ENCODE measurements around the gene GRID2. TPM values are rescaled to one million over a fixed set of nuclear protein-coding genes. Genes with fewer than 3 reads are reported as not detected.

Gene GRID2
- total RNA-seq, 1 experiment from 2014 or later, result 2.2 TPM

- H3K27me3 ChIP-seq (ENCODE audit: low read length), result no peaks in the 10 kb centered on the region
- TF ChIP-seq EZH2phosphoT487 (IDR thresholded peaks at IDR 0.05; ENCODE audit: borderline replicate concordance, low read length) (no peak), CTCF (conservative IDR thresholded peaks at IDR 0.05; ENCODE audit: low read depth, low read length) (no peak), EZH2 (IDR thresholded peaks at IDR 0.05; ENCODE audit: low read length, unreplicated experiment) (no peak)
Measured at GRCh38 chr4:92968556-92968955, 664.8 kb downstream of the GRID2 start.

GRCh38 chr4:92968996-92969395 lies 665.2 kb downstream of the GRID2 start:
- H3K36me3 ChIP-seq (ENCODE audit: low read depth, low read length), result no peaks in the 10 kb centered on the region
- H4K20me1 ChIP-seq (ENCODE audit: low read length), result no peaks in the 10 kb centered on the region
- intact Hi-C loops (cut with micrococcal nuclease), result no loop called here
- no peaks in the 10 kb centered on the region for H3F3A ChIP-seq (ENCODE audit: low read length, unreplicated experiment)
- H3K9me2 ChIP-seq (replicated peaks; ENCODE audit: low read length), result no peaks in the 10 kb centered on the region
- POLR2A ChIA-PET (ENCODE audit: unreplicated experiment), result no interaction called here
- no peaks in the 10 kb centered on the region for H3K79me2 ChIP-seq (ENCODE audit: low read length)
- H3K4me3 ChIP-seq (ENCODE audit: low read length), result no peak overlapping the region
- H3K27me3 ChIP-seq (ENCODE audit: low read length), result no peaks in the 10 kb centered on the region
- no peak for TF ChIP-seq CTCF (conservative IDR thresholded peaks at IDR 0.05; ENCODE audit: low read depth, low read length)
- no peak for TF ChIP-seq EZH2 (IDR thresholded peaks at IDR 0.05; ENCODE audit: low read length, unreplicated experiment)
- TF ChIP-seq EZH2phosphoT487 (IDR thresholded peaks at IDR 0.05; ENCODE audit: borderline replicate concordance, low read length), result no peak
- CTCF ChIA-PET, result no interaction called here
- H3K4me2 ChIP-seq (ENCODE audit: low read length), result peak overlapping the region; percentile 24; the same call in 1 of the 2 replicates
- no peak for ATAC-seq
- BruUV-seq (replicated peaks), result no TSS peak
- H3K9me3 ChIP-seq (ENCODE audit: low read length), result no peaks in the 10 kb centered on the region
- DNase-seq, result no peak
- H2AFZ ChIP-seq (ENCODE audit: low read length), result no peak overlapping the region
- peaks cover 27% of the 10 kb centered on the region for H3K4me1 ChIP-seq (ENCODE audit: insufficient read depth, low read length)
- no peak overlapping the region for H3K9ac ChIP-seq (ENCODE audit: low read length)
- H3K27ac ChIP-seq (ENCODE audit: low read length), result no peak overlapping the region

More at GRCh38 chr4:92968556-92968955, 664.8 kb downstream of the GRID2 start:
- intact Hi-C loops (cut with micrococcal nuclease), result no loop called here
- ATAC-seq (no peak), DNase-seq (no peak)
- no peak overlapping the region for H3K4me2 ChIP-seq (ENCODE audit: low read length)
- no peak overlapping the region for H3K9ac ChIP-seq (ENCODE audit: low read length)
- H3K9me3 ChIP-seq (ENCODE audit: low read length), result no peaks in the 10 kb centered on the region
- no peaks in the 10 kb centered on the region for H3K36me3 ChIP-seq (ENCODE audit: low read depth, low read length)
- no peaks in the 10 kb centered on the region for H4K20me1 ChIP-seq (ENCODE audit: low read length)
- no peaks in the 10 kb centered on the region for H3K79me2 ChIP-seq (ENCODE audit: low read length)
- H2AFZ ChIP-seq (ENCODE audit: low read length), result no peak overlapping the region
- no peaks in the 10 kb centered on the region for H3K9me2 ChIP-seq (replicated peaks; ENCODE audit: low read length)
- H3F3A ChIP-seq (ENCODE audit: low read length, unreplicated experiment), result no peaks in the 10 kb centered on the region
- no TSS peak for BruUV-seq (replicated peaks)
- CTCF ChIA-PET, result no interaction called here
- POLR2A ChIA-PET (ENCODE audit: unreplicated experiment), result no interaction called here
- H3K27ac ChIP-seq (ENCODE audit: low read length), result no peak overlapping the region
- peaks cover 27% of the 10 kb centered on the region for H3K4me1 ChIP-seq (ENCODE audit: insufficient read depth, low read length)
- no peak overlapping the region for H3K4me3 ChIP-seq (ENCODE audit: low read length)

GRCh38 chr4:92969650-92970379 lies 666.0 kb downstream of the GRID2 start:
- H3K27ac ChIP-seq (ENCODE audit: low read length), result 0 out of 2 replicates have a peak overlapping the region, but pooled peaks have one; percentile 19
- H3K4me3 ChIP-seq (ENCODE audit: low read length), result no peak overlapping the region
- DNase-seq (peak; percentile 88), ATAC-seq (peak; percentile 98)
- H3K4me1 ChIP-seq (ENCODE audit: insufficient read depth, low read length), result peaks cover 27% of the 10 kb centered on the region
- CTCF ChIA-PET, result no interaction called here
- H3K36me3 ChIP-seq (ENCODE audit: low read depth, low read length), result no peaks in the 10 kb centered on the region
- BruUV-seq (replicated peaks), result no TSS peak
- peak overlapping the region; percentile 24 for H3K4me2 ChIP-seq (ENCODE audit: low read length)
- POLR2A ChIA-PET (ENCODE audit: unreplicated experiment), result interaction anchor here (0.7 kb wide), 1 partner anchor 25 kb away, joined by 6 read pairs; no protein-coding TSS in a partner anchor
- no peaks in the 10 kb centered on the region for H4K20me1 ChIP-seq (ENCODE audit: low read length)
- TF ChIP-seq EZH2phosphoT487 (IDR thresholded peaks at IDR 0.05; ENCODE audit: borderline replicate concordance, low read length), result no peak
- TF ChIP-seq CTCF (conservative IDR thresholded peaks at IDR 0.05; ENCODE audit: low read depth, low read length), result no peak
- no peak for TF ChIP-seq EZH2 (IDR thresholded peaks at IDR 0.05; ENCODE audit: low read length, unreplicated experiment)
- no peaks in the 10 kb centered on the region for H3F3A ChIP-seq (ENCODE audit: low read length, unreplicated experiment)
- no peaks in the 10 kb centered on the region for H3K79me2 ChIP-seq (ENCODE audit: low read length)
- H2AFZ ChIP-seq (ENCODE audit: low read length), result no peak overlapping the region
- H3K9ac ChIP-seq (ENCODE audit: low read length), result no peak overlapping the region
- no peaks in the 10 kb centered on the region for H3K9me3 ChIP-seq (ENCODE audit: low read length)
- intact Hi-C loops (cut with micrococcal nuclease), result no loop called here
- H3K9me2 ChIP-seq (replicated peaks; ENCODE audit: low read length), result no peaks in the 10 kb centered on the region
- H3K27me3 ChIP-seq (ENCODE audit: low read length), result no peaks in the 10 kb centered on the region
